Pancreas (tissue), 10 donors: Measurements from ENCODE around the gene SHISAL2A. TPM values are rescaled to one million over a fixed set of nuclear protein-coding genes. Genes with fewer than 3 reads are reported as not detected.

Source experiments
- ATAC-seq, 4 donors: fragments of 200-7000 bp; cut with Tn5 transposase; one replicate each; pipeline versions ENCODE4 v1.8.0 to v1.9.1; 2020; ENCODE audit warnings: mild to moderate bottlenecking in 4 of 4, moderate library complexity in 4 of 4
- DNase-seq, 6 donors: peaks; one replicate each; pipeline ENCODE4 v3.0.0-alpha.2; 2020
- FAIRE-seq: peaks from 2 replicates; lab custom pipeline; 2012; peaks lifted over from hg19 to GRCh38; lab: Jason Lieb, UNC
- H3K27ac ChIP-seq, 4 donors: fragments of 200-600 bp; sonication (generic); 1 replicate in 3 of 4; 2 replicates in 1 of 4; pipeline versions ENCODE4 v1.5.0 to v1.8.0; 2020
- H3K27me3 ChIP-seq, 4 donors: fragments of 200-600 bp; one replicate each; pipeline ENCODE4 v1.8.0; 2021
- H3K36me3 ChIP-seq, 3 donors: fragments of 200-600 bp; sonication (generic) in 1 of 3; one replicate each; pipeline versions ENCODE4 v1.5.0 to v1.8.0; 2020 to 2021
- H3K4me1 ChIP-seq, 3 donors: fragments of 200-600 bp; one replicate each; pipeline ENCODE4 v1.8.0; 2021
- H3K4me3 ChIP-seq, 4 donors: fragments of 200-600 bp; sonication (generic) in 2 of 4; one replicate each; pipeline versions ENCODE4 v1.5.0 to v1.8.0; 2020 to 2021
- H3K9me3 ChIP-seq, 4 donors: fragments of 200-600 bp; one replicate each; pipeline ENCODE4 v1.8.0; 2021
- CTCF ChIP-seq, 4 donors: fragments of 200-600 bp; sonication (generic) in 3 of 4; IDR thresholded peaks; one replicate each; pipeline versions ENCODE4 v1.5.0 to v1.8.0; 2021; ENCODE audit warnings: antibody characterized with exemption in 4 of 4
- WGBS, 2 donors: extraction: QIAGEN DNeasy Blood & Tissue Kit; methylation state at CpG; one replicate each; pipeline ENCODE4 v1.1.7; 2013; 5-methylcytosine and 5-hydroxymethylcytosine counted together
- intact Hi-C, 3 donors: fragments of 100-400 bp; cut with DNase I; formaldehyde crosslinking; loops; one replicate each; pipeline versions ENCODE4 v1.11.1 to v1.14.2; 2022
- polyA plus RNA-seq, 2 donors: library from polyadenylated mRNA; stranded (reverse); fragments of 200-250 nt; gene quantifications; one replicate each; pipeline ENCODE4 v1.2.3, GENCODE V29; 2013
- total RNA-seq, 6 donors: library from RNA; stranded (reverse); fragmentation: NEBNext Ultra II Directional in 4 of 6; extraction: Animal tissue kit (Norgen Biotek cat#: 25700) in 4 of 6; gene quantifications; one replicate each; pipeline versions ENCODE4 v1.2.1 to v1.2.4, GENCODE V29; 2021 to 2023
- donor health status: healthy with polysubstance abuse.
- donor health status: DM: no; HTN: no; CAD: no; lungs with moderate emphysema.
- donor health status: DM: no; HTN: no; CAD: no.
- donor health status: control.
- donor health status: control.
- donor health status: Bipolar disorder and iron deficiency.
- donor health status: DM: yes; HTN: yes; CAD: no.
- donor health status: DM: no; HTN: no; CAD: no.
- donor health status: DM: no; HTN: no; CAD: no.
- donor health status: DM: yes; HTN: yes; CAD: no.

Gene SHISAL2A
- total and polyA plus RNA-seq, 8 donors: 0.19 to 0.66 (median 0.42) TPM; not detected in 3

- intact Hi-C loops: no loop called here
- no peaks in the 10 kb centered on the region for H3K9me3 ChIP-seq
- H3K27ac ChIP-seq: no peak overlapping the region
- no peaks in the 10 kb centered on the region for H3K4me1 ChIP-seq
- no peak for ATAC-seq
- no peaks in the 10 kb centered on the region for H3K36me3 ChIP-seq
- no peak for TF ChIP-seq CTCF (IDR thresholded peaks at IDR 0.05)
- no peak overlapping the region for H3K4me3 ChIP-seq
- no peak for FAIRE-seq
- H3K27me3 ChIP-seq: no peaks in the 10 kb centered on the region
- WGBS, 2 donors: 76 to 81% methylated on average over 5 of the region's 5 CpGs
- DNase-seq: no peak
Observed at GRCh38 chr1:52592637-52593323, 40.2 kb upstream of the SHISAL2A start.

- 83 to 84% methylated on average over 1 of the region's 1 CpG for WGBS, 2 donors
- Histone ChIP-seq H3K36me3 (no peaks in the 10 kb centered on the region), H3K27me3 (no peaks in the 10 kb centered on the region), H3K9me3 (no peaks in the 10 kb centered on the region), H3K27ac (no peak overlapping the region), H3K4me3 (no peak overlapping the region), H3K4me1 (no peaks in the 10 kb centered on the region)
- TF ChIP-seq CTCF (IDR thresholded peaks at IDR 0.05): no peak
- FAIRE-seq: no peak
- no peak for DNase-seq
- intact Hi-C loops: no loop called here
- ATAC-seq: no peak
Observed at GRCh38 chr1:52593495-52593894, 39.5 kb upstream of the SHISAL2A start.

GRCh38 chr1:52595061-52595460 is 37.9 kb upstream of the SHISAL2A start:
- H3K27ac ChIP-seq: no peak overlapping the region
- intact Hi-C loops: no loop called here
- no peaks in the 10 kb centered on the region for H3K27me3 ChIP-seq
- ATAC-seq (no peak), DNase-seq (no peak), FAIRE-seq (no peak)
- TF ChIP-seq CTCF (IDR thresholded peaks at IDR 0.05): no peak
- H3K4me3 ChIP-seq: no peak overlapping the region
- H3K9me3 ChIP-seq: no peaks in the 10 kb centered on the region
- 61% methylated on average over 3 of the region's 3 CpGs for WGBS, 2 donors
- no peaks in the 10 kb centered on the region for H3K4me1 ChIP-seq
- H3K36me3 ChIP-seq: no peaks in the 10 kb centered on the region

- intact Hi-C loops: no loop called here
- Histone ChIP-seq H3K36me3 (no peaks in the 10 kb centered on the region), H3K4me1 (peaks cover 0 to under 1% (median under 1%) of the 10 kb centered on the region in 3 donors), H3K27me3 (no peaks in the 10 kb centered on the region), H3K4me3 (no peak overlapping the region), H3K9me3 (no peaks in the 10 kb centered on the region), H3K27ac (no peak overlapping the region)
- WGBS, 2 donors: 50 to 66% methylated on average over 2 of the region's 2 CpGs
- ATAC-seq: no peak
- no peak for FAIRE-seq
- DNase-seq: no peak
- TF ChIP-seq CTCF (IDR thresholded peaks at IDR 0.05): no peak
Observed at GRCh38 chr1:52597912-52598311, 35.1 kb upstream of the SHISAL2A start.

- H3K4me1 ChIP-seq: peaks cover 0 to 9% (median 8%) of the 10 kb centered on the region in 3 donors
- H3K4me3 ChIP-seq: no peak overlapping the region
- FAIRE-seq (no peak), ATAC-seq (no peak), DNase-seq (no peak)
- intact Hi-C loops: no loop called here
- H3K36me3 ChIP-seq: no peaks in the 10 kb centered on the region
- H3K27ac ChIP-seq: no peak overlapping the region
- no peak for TF ChIP-seq CTCF (IDR thresholded peaks at IDR 0.05)
- no peaks in the 10 kb centered on the region for H3K9me3 ChIP-seq
- H3K27me3 ChIP-seq: no peaks in the 10 kb centered on the region
- whole genome bisulfite sequencing, 2 donors: 92 to 97% methylated on average over 7 of the region's 7 CpGs
Observed at GRCh38 chr1:52598729-52599128, 34.2 kb upstream of the SHISAL2A start.
